Activated CD8-positive, alpha-beta memory T cell treated with anti-CD3 and anti-CD28 coated beads, Interleukin-2, amount 50 U/mL, for 24 hours (primary cell): Measurements from ENCODE around the gene GRIK3.

ENCODE experiments used
- DNase-seq: peaks from one replicate; pipeline ENCODE4 v3.0.0-alpha.2; 2020; ENCODE audit errors: extremely low read depth

Gene GRIK3

GRCh38 chr1:37015713-37016112, 18.6 kb downstream of the GRIK3 start:
- DNase-seq = no peak

GRCh38 chr1:37012226-37012625, 22.1 kb downstream of the GRIK3 start:
- no peak for DNase-seq

- DNase-seq = no peak
These were observed 24.3 kb downstream of the GRIK3 start for GRCh38 chr1:37010011-37010410.

GRCh38 chr1:37009521-37009920, 24.8 kb downstream of the GRIK3 start:
- DNase-seq = no peak

- DNase-seq = no peak
These were observed 28.0 kb downstream of the GRIK3 start for GRCh38 chr1:37006132-37006868.

GRCh38 chr1:37002898-37003297, 31.4 kb downstream of the GRIK3 start:
- no peak for DNase-seq

- no peak for DNase-seq
These were observed 32.6 kb downstream of the GRIK3 start for GRCh38 chr1:37001703-37002102.

- no peak for DNase-seq
These were observed 38.2 kb downstream of the GRIK3 start for GRCh38 chr1:36996106-36996505.

GRCh38 chr1:36994868-36995267, 39.4 kb downstream of the GRIK3 start:
- DNase-seq = no peak

GRCh38 chr1:36994294-36994693, 40.0 kb downstream of the GRIK3 start:
- no peak for DNase-seq

- DNase-seq = no peak
These were observed 42.0 kb downstream of the GRIK3 start for GRCh38 chr1:36992139-36992943.

- no peak for DNase-seq
These were observed 42.8 kb downstream of the GRIK3 start for GRCh38 chr1:36991551-36991950.

GRCh38 chr1:36990928-36991327, 43.4 kb downstream of the GRIK3 start:
- DNase-seq = no peak

- no peak for DNase-seq
These were observed 45.1 kb downstream of the GRIK3 start for GRCh38 chr1:36989241-36989640.

- no peak for DNase-seq
These were observed 45.5 kb downstream of the GRIK3 start for GRCh38 chr1:36988741-36989193.

- no peak for DNase-seq
These were observed 46.0 kb downstream of the GRIK3 start for GRCh38 chr1:36988321-36988720.

- DNase-seq = no peak
These were observed 47.0 kb downstream of the GRIK3 start for GRCh38 chr1:36987276-36987675.

- DNase-seq = no peak
These were observed 47.9 kb downstream of the GRIK3 start for GRCh38 chr1:36986241-36986985.

- DNase-seq = no peak
These were observed 49.6 kb downstream of the GRIK3 start for GRCh38 chr1:36984675-36985074.

- DNase-seq = no peak
These were observed 50.3 kb downstream of the GRIK3 start for GRCh38 chr1:36984026-36984425.

- no peak for DNase-seq
These were observed 51.6 kb downstream of the GRIK3 start for GRCh38 chr1:36982709-36983108.
